Measurements from ENCODE around the gene INPP5J. TPM values are rescaled to one million over a fixed set of nuclear protein-coding genes. Genes with fewer than 3 reads are reported as not detected.
A peak's percentile ranks its signal among the peaks of the same experiment; 100 is the strongest.

INPP5J gene
- total RNA-seq, 1 donor from 2014 or later: 0.16 TPM

DNA sequence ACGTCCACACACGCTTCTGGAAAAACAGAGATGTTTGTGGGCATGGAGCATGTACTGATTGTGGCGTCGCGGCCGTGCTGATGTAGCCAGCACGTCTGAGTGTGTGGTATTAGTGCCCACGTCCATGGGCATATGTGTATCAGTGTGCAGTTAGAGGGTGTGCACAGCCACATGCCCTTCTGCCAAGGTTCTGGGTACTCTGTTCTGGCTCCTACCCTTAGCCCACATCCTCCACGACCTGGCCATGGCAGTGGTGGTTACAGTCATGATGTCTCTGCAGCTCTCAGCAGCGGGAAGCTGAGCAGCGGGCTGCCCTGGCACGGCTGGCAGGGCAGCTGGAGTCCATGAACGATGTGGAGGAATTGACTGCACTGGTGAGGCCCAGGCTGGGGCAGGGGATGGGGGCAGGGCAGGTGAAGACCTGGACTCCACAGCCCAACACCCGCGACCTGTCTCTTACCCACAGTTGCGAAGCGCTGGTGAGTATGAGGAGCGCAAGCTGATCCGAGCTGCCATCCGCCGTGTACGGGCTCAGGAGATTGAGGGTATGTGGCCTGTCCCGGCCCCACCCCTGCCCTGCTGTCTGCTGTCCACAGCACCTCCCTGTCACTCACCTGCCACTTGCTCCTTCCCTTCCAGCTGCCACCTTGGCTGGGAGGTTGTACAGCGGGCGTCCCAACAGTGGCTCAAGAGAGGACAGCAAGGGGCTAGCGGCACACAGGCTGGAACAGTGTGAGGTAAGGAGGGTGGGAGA lies 34.4 kb upstream of the INPP5J start:
- no peaks in the 10 kb centered on the region for H3K27me3 Mint-ChIP-seq
- no peak for ATAC-seq (ENCODE audit: low read depth)
- CTCF ChIA-PET: interaction anchor here (1.0 to 3.3 kb wide), 3 partner anchors 19 to 185 kb away, joined by 3 to 8 read pairs (median 8); partner anchors contain the start of gene SELENOM
- intact Hi-C loops (cut with micrococcal nuclease): loop anchor here (10.0 kb wide), 3 partner anchors 406 to 664 kb away; partner anchors contain the start of genes DUSP18, MTFP1 and SFI1
- DNase-seq: no peak
- no peak overlapping the region for H3K4me3 Mint-ChIP-seq
- H3K4me1 Mint-ChIP-seq: peaks cover 37% of the 10 kb centered on the region
- POLR2A ChIA-PET: interaction anchor here (0.9 kb wide), 1 partner anchor 185 kb away, joined by 5 read pairs; no protein-coding TSS in a partner anchor
- no peak overlapping the region for H3K27ac Mint-ChIP-seq
- TF ChIP-seq, protein P1, sequence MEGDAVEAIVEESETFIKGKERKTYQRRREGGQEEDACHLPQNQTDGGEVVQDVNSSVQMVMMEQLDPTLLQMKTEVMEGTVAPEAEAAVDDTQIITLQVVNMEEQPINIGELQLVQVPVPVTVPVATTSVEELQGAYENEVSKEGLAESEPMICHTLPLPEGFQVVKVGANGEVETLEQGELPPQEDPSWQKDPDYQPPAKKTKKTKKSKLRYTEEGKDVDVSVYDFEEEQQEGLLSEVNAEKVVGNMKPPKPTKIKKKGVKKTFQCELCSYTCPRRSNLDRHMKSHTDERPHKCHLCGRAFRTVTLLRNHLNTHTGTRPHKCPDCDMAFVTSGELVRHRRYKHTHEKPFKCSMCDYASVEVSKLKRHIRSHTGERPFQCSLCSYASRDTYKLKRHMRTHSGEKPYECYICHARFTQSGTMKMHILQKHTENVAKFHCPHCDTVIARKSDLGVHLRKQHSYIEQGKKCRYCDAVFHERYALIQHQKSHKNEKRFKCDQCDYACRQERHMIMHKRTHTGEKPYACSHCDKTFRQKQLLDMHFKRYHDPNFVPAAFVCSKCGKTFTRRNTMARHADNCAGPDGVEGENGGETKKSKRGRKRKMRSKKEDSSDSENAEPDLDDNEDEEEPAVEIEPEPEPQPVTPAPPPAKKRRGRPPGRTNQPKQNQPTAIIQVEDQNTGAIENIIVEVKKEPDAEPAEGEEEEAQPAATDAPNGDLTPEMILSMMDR (IDR thresholded peaks at IDR 0.05): no peak
- H3K9me3 Mint-ChIP-seq: no peaks in the 10 kb centered on the region
- no peaks in the 10 kb centered on the region for H3K36me3 Mint-ChIP-seq (ENCODE audit: low read depth)

DNA sequence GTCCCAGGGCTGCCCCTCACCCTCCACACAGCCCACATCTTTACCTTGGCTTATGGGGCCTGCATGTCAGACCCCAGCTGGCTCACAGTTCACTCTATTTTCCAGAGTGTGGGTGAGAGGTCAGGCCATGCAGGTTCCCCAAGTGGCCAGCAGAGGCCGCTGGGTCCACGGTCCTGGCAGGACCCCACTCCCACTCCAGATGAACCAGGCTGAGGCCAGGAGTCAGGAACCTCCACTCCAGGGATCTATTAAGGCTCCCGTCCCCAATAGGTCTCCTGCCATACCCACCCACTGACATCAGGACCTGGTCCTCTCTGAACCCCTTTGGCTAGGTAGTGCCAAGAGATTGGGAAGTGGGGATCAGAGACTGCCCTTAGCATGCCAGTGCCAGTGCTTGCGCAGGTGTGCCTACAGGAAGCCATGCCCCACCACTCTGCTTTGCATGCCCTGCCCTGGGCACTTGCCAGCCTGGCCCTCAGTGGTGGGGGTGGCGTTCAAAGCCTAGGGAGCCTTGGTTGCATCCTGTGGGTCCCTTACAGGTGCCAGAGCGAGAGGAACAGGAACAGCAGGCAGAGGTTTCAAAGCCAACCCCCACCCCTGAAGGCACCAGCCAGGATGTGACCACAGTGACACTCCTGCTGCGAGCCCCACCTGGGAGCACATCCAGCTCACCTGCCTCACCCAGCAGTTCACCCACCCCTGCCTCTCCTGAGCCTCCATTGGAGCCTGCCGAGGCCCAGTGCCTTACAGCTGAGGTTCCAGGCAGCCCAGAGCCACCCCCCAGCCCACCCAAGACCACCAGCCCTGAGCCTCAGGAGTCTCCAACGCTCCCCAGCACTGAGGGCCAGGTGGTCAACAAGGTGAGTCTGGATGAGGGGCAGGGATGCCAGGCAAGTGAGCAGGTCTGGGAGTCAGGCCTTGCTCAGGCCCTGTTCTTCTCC lies 33.3 kb upstream of the INPP5J start:
- H3K4me3 Mint-ChIP-seq: no peak overlapping the region
- no peaks in the 10 kb centered on the region for H3K36me3 Mint-ChIP-seq (ENCODE audit: low read depth)
- TF ChIP-seq, protein P1 (IDR thresholded peaks at IDR 0.05): no peak
- peak overlapping the region; percentile 54 for H3K27ac Mint-ChIP-seq
- ATAC-seq (ENCODE audit: low read depth): peak; percentile 14
- DNase-seq: peak; percentile 36
- intact Hi-C loops (cut with micrococcal nuclease): loop anchor here (1.0 to 10.0 kb wide), 6 partner anchors 60 to 665 kb away; partner anchors contain the start of genes DUSP18, MTFP1 and SFI1
- ChIA-PET CTCF (interaction anchor here (0.8 to 3.3 kb wide), 4 partner anchors 18 to 184 kb away, joined by 3 to 8 read pairs (median 6); partner anchors contain the start of gene SELENOM), POLR2A (interaction anchor here (0.9 kb wide), 1 partner anchor 184 kb away, joined by 5 read pairs; no protein-coding TSS in a partner anchor)
- peaks cover 27% of the 10 kb centered on the region for H3K4me1 Mint-ChIP-seq
- no peaks in the 10 kb centered on the region for H3K9me3 Mint-ChIP-seq
- H3K27me3 Mint-ChIP-seq: no peaks in the 10 kb centered on the region

DNA sequence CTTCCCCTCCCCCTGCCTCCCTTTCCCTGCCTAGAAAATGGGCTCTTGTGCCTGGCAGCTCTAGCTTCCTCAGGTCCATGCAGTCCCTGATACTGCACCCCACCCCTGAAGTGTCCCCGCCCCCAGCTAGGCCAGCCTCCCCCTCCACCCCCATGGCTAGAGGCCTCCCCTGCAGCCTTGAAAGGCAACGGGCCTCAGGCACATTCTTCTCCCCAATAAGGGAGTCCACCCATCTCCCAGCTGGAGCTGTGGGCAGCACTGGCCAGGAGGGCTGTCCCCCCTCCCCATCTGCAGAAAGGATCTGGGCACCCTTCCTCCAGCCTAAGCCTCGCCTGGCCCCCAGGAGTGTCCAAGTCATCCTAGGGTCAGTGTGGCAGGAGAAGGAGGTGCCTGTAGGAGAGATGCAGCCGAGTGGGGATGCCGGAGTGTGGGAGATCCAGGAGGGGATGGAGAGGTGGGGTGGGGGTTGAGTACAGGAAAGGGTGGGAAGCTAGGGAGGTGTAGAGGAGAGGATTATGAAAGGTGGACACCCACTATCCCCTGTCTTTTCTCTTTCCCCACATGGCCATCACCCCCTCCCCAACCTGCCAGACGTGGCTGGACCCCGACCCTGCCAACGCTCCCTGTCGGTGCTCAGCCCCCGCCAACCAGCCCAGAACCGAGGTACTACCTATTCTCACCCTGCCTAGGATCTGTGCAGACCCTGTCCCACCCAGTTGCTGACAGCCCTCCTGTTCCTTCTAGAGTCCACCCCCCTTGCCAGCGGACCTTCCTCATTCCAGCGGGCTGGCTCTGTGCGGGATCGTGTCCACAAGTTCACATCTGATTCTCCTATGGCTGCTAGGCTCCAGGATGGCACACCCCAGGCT lies 32.3 kb upstream of the INPP5J start:
- TF ChIP-seq, protein P1 (IDR thresholded peaks at IDR 0.05): no peak
- DNase-seq (no peak), ATAC-seq (ENCODE audit: low read depth) (no peak)
- H3K4me3 Mint-ChIP-seq: no peak overlapping the region
- peaks cover 24% of the 10 kb centered on the region for H3K4me1 Mint-ChIP-seq
- POLR2A ChIA-PET: no interaction called here
- H3K27me3 Mint-ChIP-seq: no peaks in the 10 kb centered on the region
- intact Hi-C loops (cut with micrococcal nuclease): no loop called here
- CTCF ChIA-PET: interaction anchor here (0.8 to 3.3 kb wide), 3 partner anchors 17 to 183 kb away, joined by 3 to 8 read pairs (median 8); partner anchors contain the start of gene SELENOM
- H3K36me3 Mint-ChIP-seq (ENCODE audit: low read depth): no peaks in the 10 kb centered on the region
- no peak overlapping the region for H3K27ac Mint-ChIP-seq
- no peaks in the 10 kb centered on the region for H3K9me3 Mint-ChIP-seq

DNA sequence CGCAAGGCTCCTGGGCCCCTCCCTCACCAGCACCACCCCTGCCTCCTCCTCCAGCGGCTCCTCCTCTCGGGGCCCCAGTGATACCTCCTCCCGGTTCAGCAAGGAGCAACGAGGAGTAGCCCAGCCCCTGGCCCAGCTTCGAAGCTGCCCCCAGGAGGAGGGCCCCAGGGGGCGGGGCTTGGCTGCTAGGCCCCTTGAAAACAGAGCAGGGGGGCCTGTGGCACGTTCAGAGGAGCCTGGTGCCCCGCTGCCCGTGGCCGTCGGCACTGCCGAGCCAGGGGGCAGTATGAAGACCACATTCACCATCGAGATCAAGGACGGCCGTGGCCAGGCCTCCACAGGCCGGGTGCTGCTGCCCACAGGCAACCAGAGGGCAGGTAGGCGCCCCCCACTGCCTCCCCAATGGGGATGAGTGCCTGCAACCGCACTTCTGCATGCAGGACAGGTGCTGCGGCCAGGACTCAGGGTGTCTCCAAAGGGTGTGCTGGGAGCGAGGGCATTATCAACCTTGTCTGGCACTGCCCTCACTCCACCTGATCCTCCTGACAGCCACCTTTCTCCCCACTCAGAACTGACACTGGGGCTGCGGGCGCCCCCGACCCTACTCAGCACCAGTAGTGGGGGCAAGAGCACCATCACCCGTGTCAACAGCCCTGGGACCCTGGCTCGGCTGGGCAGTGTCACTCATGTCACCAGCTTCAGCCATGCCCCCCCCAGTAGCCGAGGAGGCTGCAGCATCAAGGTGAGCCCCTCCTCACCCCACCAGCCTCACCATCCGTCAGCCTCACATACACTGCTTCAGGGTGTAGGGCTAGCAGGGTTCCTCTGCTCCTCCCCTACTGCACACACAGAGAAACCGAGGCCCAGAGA lies 31.4 kb upstream of the INPP5J start:
- CTCF ChIA-PET: no interaction called here
- POLR2A ChIA-PET: interaction anchor here (1.1 kb wide), 1 partner anchor 17 kb away, joined by 3 read pairs; no protein-coding TSS in a partner anchor

More for the DNA sequence above, 31.4 kb upstream of the INPP5J start:
- DNase-seq (no peak), ATAC-seq (ENCODE audit: low read depth) (no peak)
- intact Hi-C loops (cut with micrococcal nuclease): no loop called here
- TF ChIP-seq, protein P1 (IDR thresholded peaks at IDR 0.05): no peak
- no peaks in the 10 kb centered on the region for H3K27me3 Mint-ChIP-seq
- H3K9me3 Mint-ChIP-seq: no peaks in the 10 kb centered on the region
- H3K4me1 Mint-ChIP-seq: peaks cover 22% of the 10 kb centered on the region
- H3K36me3 Mint-ChIP-seq (ENCODE audit: low read depth): no peaks in the 10 kb centered on the region
- no peak overlapping the region for H3K27ac Mint-ChIP-seq
- no peak overlapping the region for H3K4me3 Mint-ChIP-seq

All from activated B cell treated with CpG ODN at 0.5 μM for 24 hours (primary cell).